Stimulated activated CD8-positive, alpha-beta memory T cell treated with anti-CD3 and anti-CD28 coated beads, Interleukin-4, amount 100 ng/mL, for 24 hours (primary cell): ENCODE results near the gene DKC1.
A peak's percentile ranks its signal among the peaks of the same experiment; 100 is the strongest.

Experiments
- DNase-seq: peaks from one replicate; pipeline ENCODE4 v3.0.0-alpha.2; 2020; ENCODE audit warnings: low read depth

DKC1 gene

GRCh38 chrX:154762537-154763296 is at the start of gene DKC1:
Gene DKC1, plus strand, starts transcription at chrX:154762864. Its CDS starts 102 bp downstream, at chrX:154762966.
- DNase-seq: peak; percentile 92

DNA sequence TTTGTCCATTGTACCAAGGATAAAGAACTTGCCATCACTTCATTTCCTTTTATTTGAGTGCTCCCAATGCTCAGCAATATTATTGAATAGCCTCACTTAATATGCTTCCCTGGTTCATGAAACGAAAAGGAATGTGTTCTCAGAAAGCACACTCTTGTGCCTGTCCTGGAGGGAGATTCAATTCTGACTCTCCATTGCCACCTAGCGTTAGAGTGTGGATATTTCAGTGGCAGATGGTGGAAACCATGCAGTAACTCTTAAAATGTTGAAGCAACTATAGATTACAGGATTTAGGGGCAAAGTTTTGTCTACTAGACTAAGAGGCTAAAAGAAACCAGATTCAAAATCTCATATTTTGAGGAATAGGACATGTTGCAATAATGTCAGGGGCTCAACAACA is 47.7 kb upstream of the DKC1 start:
- no peak for DNase-seq

GRCh38 chrX:154715825-154716224 is 46.8 kb upstream of the DKC1 start:
- DNase-seq: no peak

- DNase-seq: no peak
Measured at GRCh38 chrX:154717824-154718223, 44.8 kb upstream of the DKC1 start.

DNA sequence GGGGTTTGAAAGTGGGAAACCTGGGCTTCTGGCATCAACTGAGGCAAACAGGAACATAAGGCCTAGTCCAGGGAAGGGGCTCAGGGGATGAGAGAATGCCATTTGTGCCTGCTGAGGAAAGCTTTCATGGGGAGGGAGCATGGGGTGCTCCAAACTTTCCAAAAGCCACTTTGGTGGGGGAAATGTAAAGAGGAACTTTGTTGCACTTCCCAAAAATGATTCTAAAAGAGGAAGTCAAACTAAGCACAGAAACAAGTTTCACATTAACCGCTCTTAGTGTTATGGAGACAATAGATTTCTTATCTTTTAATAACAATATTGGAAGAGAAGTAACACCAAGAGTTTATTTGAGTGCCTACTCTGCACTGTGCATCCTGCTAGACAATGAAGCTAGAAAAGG is 44.0 kb upstream of the DKC1 start:
- DNase-seq: no peak

GRCh38 chrX:154719132-154719675 is 43.5 kb upstream of the DKC1 start:
- no peak for DNase-seq

GRCh38 chrX:154720067-154720466 is 42.6 kb upstream of the DKC1 start:
- DNase-seq: no peak

- DNase-seq: no peak
Measured at GRCh38 chrX:154721155-154721554, 41.5 kb upstream of the DKC1 start.

DNA sequence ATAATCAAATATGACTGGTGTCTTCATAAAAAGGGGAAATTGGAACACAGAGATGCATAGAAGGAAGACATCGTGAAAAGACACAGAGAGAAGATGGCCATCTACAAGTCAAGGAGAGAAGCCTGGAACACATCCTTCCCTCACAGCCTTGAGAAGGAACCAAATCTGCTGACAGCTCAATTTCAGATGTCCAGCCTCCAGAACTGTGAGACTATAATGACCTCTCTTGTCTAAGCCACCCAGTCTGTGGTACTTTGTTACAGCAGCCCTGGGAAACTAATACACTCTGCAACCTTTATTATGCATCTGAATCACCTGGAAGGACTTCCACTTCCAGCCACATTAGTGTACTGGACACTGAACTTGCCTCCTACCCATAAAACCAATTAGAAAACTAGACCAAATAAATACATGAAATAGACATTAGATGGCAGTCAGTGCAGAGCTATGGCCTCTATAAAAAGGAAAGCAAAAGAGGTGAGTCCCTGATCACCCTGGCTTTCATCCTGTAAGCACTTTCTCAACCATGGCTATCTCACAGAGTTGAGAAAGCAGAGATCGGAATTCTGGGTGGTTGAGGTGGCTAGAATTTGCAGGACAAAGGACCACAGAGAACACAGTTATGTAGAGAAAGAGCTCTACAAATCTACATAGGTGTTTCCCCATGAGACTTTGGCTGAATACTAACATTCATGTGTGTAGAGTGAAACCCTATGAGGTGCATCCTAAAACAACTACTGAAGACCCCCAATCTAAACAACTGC is 37.5 kb upstream of the DKC1 start:
- DNase-seq: no peak

DNA sequence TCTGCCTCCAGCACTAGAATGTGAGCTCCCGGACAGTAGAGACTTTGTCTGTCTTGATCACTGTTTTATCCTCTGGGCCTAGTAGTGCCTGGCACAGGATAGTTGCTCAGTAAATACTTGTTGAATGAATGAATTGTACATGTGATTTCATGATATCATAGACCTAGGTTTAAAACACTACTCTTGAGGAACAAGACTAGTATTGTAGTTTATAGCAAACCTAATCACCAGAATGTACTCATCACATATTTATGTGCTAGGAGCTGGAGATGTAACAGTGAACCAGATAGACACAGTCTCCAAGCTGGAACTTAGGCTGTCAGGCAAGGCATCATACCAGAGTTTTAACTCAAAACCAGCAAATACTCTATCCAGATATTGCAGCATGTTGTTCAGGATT is 35.2 kb upstream of the DKC1 start:
- no peak for DNase-seq

- no peak for DNase-seq
Measured at GRCh38 chrX:154727871-154728270, 34.8 kb upstream of the DKC1 start.

DNA sequence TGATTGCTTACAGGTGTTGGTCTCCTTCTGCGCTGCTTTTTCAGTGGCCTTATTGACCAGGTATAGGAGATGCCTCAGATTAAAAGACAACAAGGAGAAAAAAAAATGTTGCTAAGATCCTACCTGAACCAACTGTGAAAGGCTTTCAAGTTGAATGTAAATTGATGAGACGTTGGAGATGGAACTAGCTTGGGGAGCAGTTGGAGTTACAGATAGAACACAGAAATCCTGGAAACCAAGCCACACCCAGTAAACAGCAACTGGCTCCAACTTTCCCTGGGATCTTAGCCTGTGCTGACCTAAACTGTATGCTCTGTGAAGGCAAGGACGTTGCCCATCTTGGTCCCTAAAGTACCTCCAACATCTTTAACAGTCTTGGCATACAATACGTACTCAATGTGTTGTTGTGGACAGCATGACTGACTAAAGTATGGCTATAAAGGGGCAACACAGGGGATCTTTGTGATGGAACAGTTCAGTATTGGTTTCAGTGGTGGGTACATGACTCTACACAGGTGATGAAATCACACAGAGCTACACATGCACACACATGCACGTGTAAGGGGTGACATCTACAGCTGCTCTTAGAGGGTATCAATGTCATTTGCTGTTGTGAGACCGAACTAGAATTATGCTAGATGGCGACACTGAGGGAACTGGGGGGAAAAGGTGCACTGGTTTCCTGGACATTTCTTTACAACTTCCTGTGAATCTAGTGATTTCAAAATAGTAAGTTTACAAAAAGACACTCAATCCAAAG is 34.1 kb upstream of the DKC1 start:
- DNase-seq: no peak

DNA sequence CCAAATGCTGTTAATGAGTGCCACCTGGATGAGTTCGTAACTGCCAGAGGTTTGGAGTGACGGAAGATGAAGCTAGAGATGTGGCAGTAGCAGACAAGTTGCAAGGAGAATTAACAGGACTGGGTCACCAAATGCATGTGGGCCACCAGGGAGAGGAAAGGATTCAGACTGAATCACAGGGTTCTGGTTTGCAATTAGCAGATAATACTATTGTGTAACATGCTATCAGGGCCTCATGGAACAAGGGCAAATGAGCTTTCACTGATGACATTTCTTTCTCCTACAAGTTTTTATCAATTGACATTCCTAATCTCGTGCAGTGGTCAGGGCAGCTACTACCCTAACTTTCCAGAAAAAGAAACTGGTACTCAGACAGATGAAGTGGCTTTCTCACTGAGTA is 33.2 kb upstream of the DKC1 start:
- no peak for DNase-seq

- DNase-seq: no peak
Measured at GRCh38 chrX:154730253-154730891, 32.3 kb upstream of the DKC1 start.

GRCh38 chrX:154731184-154731583 is 31.5 kb upstream of the DKC1 start:
- no peak for DNase-seq

- no peak for DNase-seq
Measured at GRCh38 chrX:154731881-154732280, 30.8 kb upstream of the DKC1 start.

DNA sequence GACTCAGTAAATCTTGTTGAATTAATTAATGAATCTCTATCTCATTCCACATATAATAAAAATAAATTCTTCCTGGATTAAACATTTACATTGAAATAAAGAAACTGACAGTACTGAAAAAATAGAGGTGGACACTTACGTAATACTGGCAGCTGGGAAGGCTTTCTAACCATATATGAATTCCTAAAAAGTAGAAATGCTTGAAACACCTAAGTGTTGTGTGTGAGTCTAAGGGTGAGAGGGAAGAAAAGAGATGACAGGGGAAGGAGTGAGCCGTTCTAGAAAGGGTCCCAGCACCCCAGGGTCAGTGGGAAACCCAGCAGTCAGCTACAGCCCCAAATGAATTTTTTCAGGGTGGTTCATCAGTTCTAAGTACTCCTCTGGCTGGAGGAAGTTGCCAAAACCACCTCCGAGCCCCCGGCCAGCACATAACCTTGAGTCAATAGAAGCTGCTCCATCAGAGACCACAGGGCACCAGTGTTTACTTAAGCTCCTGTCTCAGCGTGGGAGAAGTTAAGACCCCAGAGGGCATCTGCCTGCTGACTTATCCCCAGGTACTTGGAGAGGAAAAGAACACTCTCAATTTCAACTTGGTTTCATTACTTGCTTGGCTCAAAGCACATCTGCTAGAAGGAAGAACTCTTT is 30.1 kb upstream of the DKC1 start:
- no peak for DNase-seq

GRCh38 chrX:154733066-154733425 is 29.6 kb upstream of the DKC1 start:
- no peak for DNase-seq

DNA sequence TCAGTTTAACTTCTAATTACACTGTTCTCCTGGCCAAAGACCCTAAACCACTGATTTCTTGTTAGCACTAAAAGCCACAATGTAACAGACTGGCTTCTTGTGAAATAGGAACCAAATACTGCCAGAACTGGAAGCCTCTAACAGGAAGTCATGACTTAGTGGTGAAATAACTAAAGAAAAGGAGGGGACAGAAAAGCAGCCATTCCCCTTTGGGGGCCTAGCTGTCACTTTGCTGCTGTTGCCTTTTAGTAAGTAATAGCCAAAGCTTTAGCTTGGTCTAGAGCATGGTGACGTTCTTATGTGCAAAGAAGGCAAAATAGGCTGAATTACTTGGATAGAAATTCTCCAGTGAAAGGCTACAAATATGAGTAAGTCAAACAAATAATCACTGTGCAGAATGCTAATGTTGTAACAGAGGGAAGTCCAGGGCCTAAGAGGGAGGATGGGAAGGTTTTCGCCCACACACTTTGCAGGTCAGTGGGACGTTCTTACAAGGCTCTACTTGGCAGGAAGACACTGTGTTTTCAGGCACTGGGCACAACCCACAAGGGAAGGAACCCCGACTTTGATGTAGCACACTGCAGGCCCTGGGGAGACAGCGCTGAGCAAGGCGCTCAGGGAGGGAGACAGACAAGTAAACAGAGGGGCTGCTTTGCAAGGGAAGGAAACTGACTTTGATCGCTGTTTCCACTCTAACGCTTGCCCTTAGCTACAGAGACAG is 28.4 kb upstream of the DKC1 start:
- DNase-seq: no peak

DNA sequence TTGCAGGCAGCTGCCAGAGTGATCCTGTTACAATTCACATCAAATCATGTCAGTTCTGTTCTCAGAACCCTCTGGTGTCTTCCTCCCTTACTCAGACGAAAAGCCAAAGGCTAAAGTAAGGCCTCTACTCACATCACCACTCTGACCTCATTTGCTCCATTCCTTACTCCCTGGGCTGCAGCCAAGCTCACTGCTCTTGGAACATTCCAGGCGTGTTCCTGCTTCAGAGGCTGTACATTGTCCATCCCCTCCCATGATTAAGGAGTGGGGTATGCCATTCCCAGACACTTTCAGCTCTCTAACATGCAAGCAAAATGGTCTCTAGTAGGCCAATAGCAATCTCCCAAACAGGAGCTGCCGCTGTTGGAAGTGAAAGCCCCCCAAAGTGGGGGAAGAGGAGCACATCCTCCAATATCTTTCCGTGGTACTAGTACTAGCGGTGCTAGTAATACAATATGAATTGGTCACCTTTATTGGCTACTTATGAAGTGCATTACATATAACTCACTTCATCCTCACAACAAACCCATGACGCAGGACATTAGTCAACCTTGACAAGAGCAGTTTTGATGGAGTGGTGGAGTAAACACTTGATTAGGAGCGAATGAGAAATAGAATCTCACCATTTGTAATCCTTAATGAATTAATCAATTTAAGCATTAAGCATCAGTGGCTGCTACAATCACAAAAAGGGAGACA is 26.8 kb upstream of the DKC1 start:
- no peak for DNase-seq
